Ecto neural progenitor cell (in vitro differentiated cells): ENCODE measurements around the gene GARIN5B.

Source experiments
- DNase-seq: peaks from one replicate; pipeline ENCODE4 v3.0.0-alpha.2; 2018; ENCODE audit warnings: low spot score

The GARIN5B gene

DNA sequence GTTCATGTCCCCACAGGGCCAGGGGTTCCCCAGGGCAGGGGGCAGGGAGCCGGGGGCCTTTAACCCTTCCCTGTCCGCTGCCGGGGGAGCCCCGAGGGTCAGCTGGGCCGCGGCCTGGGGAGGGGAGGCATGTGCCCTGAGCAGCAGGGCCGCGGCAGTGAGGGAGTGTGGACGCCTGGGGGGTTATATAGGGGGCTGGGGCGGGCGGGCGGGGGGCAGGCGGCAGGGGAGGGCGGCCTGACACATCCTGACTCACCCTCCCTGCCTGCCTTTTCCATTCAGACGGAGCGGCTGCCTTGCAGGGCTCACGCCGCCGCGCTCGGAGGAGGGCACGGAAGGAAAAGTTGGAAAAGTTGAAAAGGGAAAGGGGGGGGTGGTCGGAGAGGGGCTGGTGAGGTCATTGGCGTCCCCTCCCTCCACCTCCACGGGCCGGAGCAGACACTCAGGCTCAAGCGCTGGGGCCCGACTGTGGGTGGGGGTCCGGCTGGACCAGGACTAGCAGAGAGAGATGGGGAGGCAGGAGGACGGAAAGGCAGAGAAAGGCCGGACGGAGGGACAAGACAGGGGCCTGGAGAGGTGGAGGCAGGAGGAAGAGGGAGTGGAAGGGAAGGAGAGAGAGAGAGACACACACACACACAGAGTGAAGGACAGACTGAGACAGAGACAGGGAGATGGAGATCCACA, 7.4 kb upstream of the GARIN5B start, which contains the start of gene IL11:
IL11 (minus strand) TSS at position 159 of the 684 bp plus-strand sequence; CDS start at position 6, 153 bp downstream.
- no peak for DNase-seq

GRCh38 chr19:55369653-55370304, 6.7 kb upstream of the GARIN5B start:
- peak; percentile 86 for DNase-seq

GRCh38 chr19:55368701-55369563, 5.9 kb upstream of the GARIN5B start:
- no peak for DNase-seq

GRCh38 chr19:55368106-55368505, 5.0 kb upstream of the GARIN5B start:
- DNase-seq = no peak

- DNase-seq = no peak
These were observed 3.7 kb upstream of the GARIN5B start for GRCh38 chr19:55366790-55367189.

GRCh38 chr19:55365964-55366363, 2.9 kb upstream of the GARIN5B start:
- DNase-seq = no peak

- DNase-seq = no peak
These were observed 2.2 kb upstream of the GARIN5B start for GRCh38 chr19:55365245-55365644.

DNA sequence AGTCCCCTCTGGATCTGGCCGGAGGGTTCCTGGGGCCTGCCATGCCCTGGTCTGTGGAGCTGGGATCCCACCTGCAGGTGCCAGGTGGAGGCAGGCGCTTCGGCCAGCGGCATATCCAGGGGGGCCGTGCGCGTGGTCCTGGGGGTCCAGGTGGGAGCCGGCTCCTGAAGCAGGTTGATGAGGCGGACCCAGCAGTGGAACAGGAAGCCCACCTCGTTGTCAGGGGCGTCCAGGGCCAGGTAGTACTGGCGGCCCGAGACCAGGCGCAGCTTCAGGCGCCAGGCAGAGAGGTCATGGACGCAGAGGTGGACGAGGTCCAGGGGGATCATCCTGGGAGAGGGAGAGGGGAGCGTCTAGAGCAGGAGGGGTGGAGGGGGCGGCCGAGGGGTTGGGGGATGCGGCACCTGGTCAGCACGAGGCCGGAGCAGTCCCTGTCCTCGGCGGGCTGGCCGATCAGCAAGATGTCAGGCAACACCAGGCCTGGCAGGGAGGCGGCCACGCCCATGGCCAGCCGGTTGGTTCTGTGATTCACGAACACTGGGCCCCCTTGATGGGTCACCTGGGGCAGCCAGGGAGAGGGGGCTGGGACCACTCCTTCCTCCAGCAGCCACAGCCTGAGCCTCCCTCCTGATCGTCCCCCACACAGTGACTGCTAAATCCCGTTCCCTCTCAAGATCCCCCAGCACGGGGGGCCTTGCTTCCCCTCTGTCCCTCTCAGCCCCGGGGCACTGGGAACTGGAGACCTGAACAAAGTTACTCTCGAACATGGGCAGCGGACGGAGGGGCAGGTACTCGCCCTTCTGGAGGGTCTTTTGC, 678 bp downstream of the GARIN5B start:
- no peak for DNase-seq

DNA sequence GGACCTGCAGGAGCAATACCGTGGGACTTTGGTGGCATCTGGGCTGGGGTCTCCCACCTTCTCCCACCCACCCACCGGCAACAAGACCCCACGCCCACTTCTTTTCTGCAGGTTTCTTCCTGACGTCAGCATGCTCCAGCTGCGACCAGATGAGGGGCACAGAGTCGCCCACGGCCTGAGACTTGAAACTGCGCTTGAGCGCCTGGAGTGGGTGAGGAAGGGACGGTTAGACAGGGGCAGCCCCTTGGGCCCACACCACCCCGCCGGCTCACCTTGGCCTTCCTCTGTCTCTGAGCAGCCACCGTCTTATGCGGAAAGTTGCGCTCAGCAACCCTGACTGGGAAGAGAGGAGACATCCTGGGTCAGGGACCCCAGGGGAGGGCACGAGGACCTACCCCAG, 2.2 kb downstream of the GARIN5B start:
- DNase-seq = no peak

DNA sequence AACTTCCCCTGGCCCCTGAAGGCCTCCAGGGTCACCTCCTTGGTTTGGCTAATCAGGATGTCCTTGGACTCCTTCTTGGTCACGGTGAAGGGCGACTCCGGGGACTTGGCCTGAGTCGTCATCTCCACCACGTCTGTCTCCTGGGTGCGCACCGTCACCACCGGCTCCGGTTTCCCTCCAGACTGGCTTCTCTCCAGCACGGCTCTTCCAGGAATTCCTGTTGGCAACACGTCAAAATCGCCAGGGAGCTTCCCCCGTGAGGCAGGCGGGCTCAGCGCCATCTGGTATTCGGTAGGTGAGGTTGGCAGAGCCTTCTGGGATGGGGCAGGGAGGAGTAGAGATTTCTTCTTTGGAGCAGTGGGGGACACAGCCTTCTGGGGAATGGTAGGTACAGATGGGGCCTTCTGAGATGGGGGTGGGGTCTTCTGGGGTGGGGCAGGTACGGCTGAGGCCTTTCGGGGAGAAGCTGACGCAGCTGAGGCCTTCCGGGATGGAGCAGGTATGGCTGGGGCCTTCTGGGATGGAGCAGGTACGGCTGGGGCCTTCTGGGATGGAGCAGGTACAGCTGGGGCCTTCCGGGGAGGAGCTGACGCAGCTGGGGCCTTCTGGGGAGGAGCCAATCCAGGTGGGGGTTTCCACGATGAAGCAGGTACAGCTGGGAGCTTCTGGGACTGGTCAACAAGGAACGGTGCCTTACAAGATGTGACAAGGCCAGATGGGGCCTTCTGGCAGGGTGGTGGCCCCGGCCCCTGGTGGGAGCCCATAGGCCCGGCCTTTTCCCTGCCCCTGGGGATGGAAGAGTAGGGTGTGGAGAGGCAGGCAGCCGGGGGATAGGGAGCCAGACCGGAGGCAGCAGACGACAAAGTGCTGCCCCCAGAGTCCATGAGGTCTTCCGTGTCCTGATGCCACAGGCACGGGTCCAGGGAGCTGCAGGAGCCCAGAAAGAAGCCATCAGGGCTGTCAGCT, 3.8 kb downstream of the GARIN5B start:
- no peak for DNase-seq

DNA sequence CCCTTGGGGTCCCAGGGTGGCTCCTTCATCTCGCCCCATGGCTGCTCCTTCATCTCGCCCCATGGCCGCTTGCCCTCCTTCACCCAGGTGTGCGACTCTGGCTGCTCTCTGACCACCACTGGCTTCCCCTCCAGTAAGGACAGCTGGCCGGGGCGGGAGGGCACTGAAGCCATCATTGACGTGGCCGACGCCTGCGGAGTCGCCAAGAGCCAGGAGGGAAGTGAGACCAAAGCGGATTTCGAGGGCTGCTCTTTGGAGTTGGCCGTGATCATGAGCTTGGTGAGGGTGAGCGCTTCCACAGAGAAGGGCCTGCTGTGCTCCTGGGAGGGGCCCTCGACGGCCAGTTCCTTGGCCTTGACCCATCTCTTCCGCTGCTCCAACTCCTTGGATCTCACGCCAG, 4.6 kb downstream of the GARIN5B start:
- no peak for DNase-seq

- DNase-seq = no peak
These were observed 7.7 kb downstream of the GARIN5B start for GRCh38 chr19:55355213-55355821.

GRCh38 chr19:55354698-55355212, 8.3 kb downstream of the GARIN5B start, which contains the start of gene COX6B2:
Gene COX6B2, minus strand, starts transcription at chr19:55354719. Its CDS starts 198 bp downstream, at chr19:55354521.
- no peak for DNase-seq

DNA sequence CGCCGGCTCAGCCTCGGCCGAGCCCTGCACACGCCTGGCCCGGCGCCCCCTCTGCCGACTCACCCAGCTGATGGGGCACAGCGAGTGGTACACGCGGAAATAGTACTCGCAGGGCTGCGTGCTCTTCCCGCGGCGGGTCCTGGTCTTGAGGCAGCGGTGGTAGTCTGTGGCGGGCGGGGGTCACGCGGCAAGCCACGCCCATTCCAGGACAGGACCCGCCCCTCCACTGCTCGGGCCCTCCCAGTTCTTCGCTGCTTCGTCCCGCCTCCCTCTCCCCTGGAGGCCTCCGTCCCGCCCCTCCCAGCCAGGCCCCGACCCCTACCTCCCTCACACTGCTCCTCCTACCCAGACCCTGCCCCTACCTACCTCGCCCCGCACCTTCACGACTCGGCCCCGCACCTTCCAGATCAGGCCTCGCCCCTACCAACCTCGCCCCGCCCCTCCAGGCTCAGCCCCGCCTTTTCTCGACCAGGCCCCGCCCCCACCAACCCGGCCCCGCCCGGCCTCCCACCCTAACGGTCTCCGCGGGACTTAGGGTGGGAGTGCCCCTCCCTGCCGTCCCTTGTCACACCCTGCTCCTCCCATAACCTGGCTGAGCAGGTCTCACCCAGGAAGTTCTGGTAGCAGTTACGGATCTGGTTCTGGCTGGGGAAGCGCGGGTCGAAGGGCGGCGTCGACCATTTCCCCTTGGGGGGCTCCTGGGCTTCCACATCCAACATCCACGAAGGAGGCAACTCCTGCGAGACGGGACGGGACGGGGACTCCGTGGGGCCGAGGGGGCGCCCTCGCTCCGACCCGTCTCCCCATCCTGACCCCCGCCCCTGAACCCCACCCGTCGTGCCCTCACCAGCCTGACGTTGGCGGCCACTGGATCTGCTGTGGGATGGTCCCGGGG, 9.0 kb downstream of the GARIN5B start:
- DNase-seq = peak; percentile 86

GRCh38 chr19:55353356-55353802, 9.7 kb downstream of the GARIN5B start:
- no peak for DNase-seq

DNA sequence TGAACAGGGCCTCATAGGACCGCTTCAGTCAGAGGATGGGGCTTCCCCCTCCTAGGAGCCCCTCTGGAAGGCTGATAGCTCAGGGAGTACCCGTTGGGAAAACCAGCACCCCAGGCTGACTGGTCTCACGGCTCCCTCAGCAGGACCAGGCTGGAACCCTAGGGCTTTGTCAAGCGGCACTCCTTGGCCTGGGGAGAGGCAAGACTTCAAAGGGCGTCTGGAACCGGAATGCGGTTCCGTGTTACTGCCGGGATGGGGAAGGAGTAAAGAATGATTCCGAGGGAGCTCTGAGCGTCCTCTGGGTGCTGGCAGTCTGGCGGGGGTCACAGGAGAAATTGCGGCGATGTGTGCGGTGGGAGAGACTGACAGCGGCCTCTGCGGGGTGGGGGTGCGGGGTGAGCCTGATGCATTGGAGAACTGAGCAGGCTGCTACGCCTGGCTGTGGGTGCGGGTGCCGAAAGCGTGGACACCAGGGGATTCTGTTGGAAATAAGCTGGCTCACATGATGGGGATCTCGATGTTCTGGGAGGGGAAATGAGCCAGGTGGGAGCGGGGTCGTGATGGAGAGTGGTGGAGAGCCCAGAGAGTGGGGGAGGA, 10.4 kb downstream of the GARIN5B start:
- no peak for DNase-seq

GRCh38 chr19:55352040-55352439, 11.0 kb downstream of the GARIN5B start:
- no peak for DNase-seq

DNA sequence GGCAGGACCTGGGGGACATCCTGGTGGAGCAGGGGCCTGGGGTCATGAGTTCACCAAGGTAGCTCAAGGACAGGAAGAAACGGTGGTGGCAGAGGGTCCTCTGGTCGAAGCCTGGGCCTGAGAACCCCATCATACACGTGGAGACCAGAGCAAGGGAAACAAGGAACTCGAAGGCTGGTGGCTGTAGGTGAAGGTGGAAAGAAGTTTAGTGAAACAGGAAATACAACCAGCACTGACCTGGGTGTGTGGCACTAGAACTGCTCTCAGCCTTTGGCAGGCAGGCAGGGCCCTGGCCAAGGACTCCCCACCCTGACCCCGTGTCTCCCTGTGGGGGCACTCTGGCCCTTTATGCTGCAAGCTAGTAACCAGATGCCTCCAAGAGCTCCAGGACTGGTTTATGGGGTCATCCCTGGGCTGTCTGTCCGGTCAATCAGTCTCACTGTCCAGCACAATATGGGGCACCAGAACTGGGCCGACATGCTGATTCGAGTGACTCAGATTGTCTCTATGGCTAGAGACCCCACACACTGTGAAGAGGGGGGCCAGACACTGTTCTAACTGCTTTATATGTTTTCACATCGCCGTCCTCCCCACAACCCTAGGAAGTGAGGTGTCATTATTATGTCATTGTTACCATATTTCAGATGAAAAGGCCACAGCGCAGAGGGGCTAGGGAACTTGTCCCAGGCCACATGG, 12.3 kb downstream of the GARIN5B start:
- no peak for DNase-seq
